HG02970 (cell line): ENCODE measurements around the gene GMDS.

ENCODE experiments used
- ATAC-seq: cut with Tn5 transposase; IDR thresholded peaks from one replicate; pipeline ENCODE4 v1.9.1; 2021; ENCODE audit warnings: mild to moderate bottlenecking, moderate library complexity, moderate number of reproducible peaks; ENCODE audit not compliant: unreplicated experiment, low FRiP score

Gene GMDS

DNA sequence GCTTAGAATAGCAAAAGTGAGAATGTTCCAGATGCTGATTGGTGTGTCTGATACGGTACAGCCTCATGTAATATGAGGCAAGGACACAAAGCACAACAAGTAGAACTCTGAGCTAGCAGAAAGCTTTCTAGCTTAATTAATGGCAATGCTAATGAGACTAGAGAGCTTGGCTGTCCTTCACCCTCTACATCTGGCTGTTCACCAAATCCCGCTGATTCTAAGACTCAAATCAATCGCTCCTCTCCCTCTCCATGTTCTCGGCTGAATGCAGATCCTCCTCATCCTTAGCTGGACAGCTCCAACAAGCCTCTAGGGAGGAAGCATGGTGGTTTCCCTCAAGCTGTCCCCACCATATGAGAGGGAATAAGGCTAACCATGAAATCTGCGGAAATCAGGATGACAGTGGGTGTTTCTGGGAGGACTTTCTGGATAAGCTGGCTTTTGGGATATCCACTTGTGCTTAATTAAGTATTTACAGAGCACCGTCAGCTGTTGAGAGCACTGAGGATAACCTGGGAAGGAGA, 506.8 kb downstream of the GMDS start:
- no peak for ATAC-seq

GRCh38 chr6:1737463-1738311, 507.7 kb downstream of the GMDS start:
- no peak for ATAC-seq

GRCh38 chr6:1736346-1737105, 508.9 kb downstream of the GMDS start:
- no peak for ATAC-seq

GRCh38 chr6:1735239-1735803, 510.1 kb downstream of the GMDS start:
- no peak for ATAC-seq

- ATAC-seq: no peak
Observed at GRCh38 chr6:1730882-1731281, 514.5 kb downstream of the GMDS start.

DNA sequence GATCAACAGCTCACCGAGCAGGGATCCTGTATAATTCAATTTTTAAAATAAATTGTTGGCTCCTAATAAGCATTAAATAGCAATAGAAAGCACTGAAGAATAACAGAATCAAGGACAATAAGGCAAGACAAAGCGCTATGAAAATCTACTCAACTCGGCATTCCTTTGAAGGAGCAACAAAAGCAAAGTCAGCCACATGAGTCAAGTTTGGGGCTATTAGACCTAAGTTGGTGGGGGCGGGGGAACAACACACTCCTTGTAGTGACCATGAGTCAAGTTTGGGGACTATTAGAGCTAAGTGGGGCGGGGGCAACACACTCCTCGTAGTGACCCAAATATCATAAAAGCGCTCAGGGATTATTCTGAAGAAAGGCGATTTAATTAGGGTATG, 515.7 kb downstream of the GMDS start:
- ATAC-seq: no peak

GRCh38 chr6:1729133-1729749, 516.2 kb downstream of the GMDS start:
- ATAC-seq: no peak

- no peak for ATAC-seq
Observed at GRCh38 chr6:1726341-1726768, 519.0 kb downstream of the GMDS start.

DNA sequence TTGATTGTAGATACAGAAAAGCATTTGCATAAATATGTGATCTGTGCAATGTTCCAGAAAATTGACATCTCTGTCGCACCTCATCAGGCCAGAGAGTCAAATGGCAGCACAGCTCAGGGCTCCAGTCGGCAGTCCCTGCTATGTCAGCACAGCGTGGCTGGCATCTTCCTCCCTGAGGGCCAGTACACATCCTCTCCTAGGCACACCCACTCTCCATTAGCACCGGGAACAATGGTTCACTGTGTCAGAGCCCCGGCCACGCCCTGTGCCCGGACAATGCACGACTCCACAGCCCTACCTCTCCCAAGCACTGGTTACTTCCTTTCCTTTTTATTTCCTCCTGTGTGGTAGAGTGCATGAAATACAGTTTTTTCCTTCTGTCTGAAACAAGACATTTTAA, 520.8 kb downstream of the GMDS start:
- ATAC-seq: no peak

DNA sequence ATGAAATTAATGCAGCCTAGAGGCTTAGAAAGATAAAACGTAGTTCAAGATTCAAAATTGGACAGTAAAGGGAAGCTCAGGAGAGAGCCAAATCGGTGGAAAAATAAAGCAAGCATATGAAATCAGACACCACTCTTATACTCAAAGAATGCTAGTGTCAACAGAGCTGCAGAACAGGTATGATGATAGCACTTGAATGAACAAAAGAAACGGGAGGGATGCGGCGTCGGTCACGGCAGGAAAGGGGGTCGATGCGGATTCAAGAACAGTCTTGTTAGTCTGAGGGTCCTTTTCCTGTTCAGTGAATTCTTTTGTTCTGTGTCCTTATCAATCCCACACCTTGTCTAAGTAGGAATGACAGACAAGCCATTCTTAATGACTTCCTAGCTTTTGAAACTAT, 521.3 kb downstream of the GMDS start:
- no peak for ATAC-seq

DNA sequence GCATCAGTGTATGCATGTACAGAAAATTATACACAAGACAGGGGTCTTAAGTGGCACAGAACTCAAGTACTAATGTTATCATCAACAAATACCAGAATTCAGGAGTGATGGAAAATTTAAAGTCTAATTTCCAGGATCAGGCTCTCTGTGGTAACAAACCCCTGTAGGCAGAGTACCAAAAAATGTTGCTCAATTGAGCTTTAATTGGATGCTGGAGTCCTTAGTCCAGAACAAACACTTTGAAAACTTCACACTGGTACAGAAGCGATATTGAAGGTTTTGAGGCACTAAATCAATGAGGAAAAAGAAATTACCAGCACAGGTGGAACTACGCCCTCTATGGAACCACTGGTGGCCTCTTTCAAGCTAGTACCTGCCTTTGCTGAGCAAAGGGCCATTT, 522.6 kb downstream of the GMDS start:
- no peak for ATAC-seq

- no peak for ATAC-seq
Observed at GRCh38 chr6:1720620-1721322, 524.6 kb downstream of the GMDS start.

DNA sequence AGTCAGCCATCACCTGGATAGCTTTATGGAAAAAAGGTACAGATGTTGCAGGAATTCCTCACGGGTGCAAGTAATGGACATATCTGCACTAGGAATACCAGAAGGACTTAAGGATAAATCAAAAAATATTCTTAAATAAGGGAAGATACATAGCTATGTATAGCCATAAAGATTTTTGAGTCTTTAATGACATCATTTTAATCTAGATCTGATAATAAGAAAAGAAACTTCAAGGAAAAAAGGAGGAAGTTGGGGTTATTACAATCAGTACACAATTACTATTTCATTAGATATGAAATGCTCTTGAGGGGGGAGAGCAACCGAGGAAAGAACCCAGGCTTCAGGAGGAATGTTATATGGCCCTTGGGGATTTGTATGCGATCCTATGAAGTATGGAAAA, 525.5 kb downstream of the GMDS start:
- no peak for ATAC-seq

DNA sequence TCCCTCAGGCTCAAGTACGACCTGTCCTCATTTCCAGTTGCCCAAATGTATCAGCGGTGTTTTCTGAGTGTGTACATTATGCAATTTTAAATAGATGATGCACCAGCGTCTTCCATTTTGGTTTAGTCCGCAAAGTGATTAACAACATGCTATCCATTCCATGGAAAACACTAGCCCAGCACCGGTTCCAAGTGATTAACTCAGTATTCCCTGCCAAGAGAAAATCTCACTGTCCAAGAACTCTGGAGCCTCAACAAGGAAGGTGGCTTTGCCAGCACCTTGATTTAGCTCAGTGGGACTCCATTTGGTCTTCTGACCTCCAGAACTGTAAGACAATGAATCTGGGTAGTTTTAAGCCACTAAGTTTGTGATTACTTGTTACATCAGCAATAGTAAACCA, 528.5 kb downstream of the GMDS start:
- no peak for ATAC-seq

DNA sequence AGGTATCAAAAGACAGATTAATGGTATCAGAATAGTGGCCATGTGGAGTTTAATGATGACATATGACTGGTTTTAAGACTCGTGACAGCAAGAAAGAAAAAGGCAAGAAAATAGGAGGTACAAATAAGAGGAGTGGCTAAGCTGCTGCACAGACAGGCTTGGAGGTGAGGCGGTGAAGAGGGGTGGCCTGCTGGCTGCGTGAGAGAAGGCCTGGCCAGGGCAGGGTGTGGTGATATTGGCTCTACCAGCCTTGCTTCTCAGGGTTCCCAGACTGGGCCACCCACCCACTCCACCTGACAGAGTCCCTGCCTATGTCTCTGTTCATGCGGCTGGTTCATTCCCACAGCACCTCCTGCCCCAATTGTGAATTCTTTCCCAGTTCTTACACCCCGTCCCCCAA, 529.0 kb downstream of the GMDS start:
- no peak for ATAC-seq

GRCh38 chr6:1715336-1715735, 530.1 kb downstream of the GMDS start:
- ATAC-seq: no peak

DNA sequence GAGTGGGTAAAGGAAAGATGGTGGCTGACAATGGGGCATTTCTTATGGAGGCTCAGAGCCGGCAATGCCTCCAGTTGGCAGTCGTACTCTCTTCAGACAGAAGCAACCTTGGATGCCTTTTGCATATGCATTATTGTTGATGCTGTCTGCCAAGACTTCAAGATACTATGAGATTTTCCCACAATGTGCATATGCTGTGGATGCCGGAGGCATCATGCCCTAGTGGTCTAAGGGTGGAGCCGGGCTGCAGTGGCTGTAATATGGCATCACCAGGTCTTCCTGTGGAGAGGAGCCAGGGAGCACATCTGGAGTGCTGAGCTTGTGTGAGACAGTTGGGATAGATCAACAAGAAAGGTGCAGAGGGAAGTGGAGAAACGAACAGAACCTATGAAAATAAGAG, 530.8 kb downstream of the GMDS start:
- ATAC-seq: no peak

DNA sequence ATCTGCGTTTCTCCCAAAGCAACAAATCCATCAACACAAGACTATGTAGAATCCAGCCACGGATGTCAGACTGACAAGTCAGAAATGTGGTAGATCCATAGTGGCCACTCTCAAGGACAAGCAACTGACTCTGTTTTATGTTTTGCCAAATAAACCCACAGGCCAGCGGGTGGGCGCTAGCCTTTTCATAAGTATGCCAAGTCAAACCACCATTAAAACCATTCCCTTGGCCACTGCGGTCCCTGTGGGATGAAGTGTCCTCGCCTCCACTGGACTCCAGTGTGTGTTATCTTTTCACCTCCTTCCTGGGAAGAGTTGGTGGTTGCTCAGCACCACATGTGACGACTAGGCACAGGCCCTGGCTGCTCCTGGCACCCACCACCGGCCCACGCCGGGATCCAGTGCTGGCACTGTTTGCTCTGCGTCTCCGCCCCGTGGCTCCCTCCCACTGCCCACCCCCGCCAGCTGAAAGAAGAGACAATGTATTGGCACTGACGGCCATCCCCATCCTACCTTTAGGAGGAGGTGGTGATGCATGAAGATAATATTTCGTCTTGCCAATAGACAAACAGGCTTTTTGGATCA, 532.3 kb downstream of the GMDS start:
- no peak for ATAC-seq

DNA sequence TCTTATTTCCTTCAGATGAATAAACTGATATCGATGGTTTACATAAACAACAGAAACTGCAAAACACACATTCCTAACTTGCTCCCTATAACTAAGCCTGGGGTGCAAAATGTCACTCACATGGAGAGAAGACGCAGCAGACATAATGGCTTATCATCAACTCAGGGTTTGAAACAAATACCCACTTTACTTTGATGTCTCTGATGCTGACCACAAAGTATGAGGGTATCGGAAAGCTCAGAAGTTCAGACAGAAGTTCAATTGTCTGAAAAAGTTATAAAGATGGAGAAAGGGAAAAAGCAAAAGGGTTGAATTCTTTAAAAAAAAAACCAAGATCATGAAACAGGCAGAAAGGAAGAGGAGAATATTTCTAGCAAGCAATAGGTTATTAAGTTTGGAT, 533.0 kb downstream of the GMDS start:
- ATAC-seq: no peak

DNA sequence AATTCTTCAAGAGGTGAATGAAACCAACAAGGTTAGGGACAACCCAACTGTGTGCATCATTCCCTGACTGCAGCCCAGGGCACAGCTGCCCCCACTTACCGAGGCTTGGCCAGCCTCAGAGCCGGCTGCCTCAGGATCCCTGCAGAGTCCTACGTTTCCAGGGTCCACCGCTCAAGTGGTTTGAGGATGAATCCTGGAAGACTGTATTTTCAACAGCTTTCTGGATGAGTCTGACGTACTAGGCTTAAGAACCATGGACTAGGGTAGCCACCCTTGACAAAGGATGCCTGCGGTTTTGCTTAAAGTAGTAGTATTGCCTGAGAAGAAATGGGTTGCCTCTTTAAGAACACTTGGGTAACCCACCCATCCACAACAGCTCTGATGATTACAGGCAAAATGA, 534.3 kb downstream of the GMDS start:
- no peak for ATAC-seq
